ENCODE results near the gene SORT1. TPM values are rescaled to one million over a fixed set of nuclear protein-coding genes. Genes with fewer than 3 reads are reported as not detected.

SORT1 gene
- polyA plus RNA-seq, 1 of the 3 experiments (the other 2 are of a cell fraction), result 8.5 TPM

DNA sequence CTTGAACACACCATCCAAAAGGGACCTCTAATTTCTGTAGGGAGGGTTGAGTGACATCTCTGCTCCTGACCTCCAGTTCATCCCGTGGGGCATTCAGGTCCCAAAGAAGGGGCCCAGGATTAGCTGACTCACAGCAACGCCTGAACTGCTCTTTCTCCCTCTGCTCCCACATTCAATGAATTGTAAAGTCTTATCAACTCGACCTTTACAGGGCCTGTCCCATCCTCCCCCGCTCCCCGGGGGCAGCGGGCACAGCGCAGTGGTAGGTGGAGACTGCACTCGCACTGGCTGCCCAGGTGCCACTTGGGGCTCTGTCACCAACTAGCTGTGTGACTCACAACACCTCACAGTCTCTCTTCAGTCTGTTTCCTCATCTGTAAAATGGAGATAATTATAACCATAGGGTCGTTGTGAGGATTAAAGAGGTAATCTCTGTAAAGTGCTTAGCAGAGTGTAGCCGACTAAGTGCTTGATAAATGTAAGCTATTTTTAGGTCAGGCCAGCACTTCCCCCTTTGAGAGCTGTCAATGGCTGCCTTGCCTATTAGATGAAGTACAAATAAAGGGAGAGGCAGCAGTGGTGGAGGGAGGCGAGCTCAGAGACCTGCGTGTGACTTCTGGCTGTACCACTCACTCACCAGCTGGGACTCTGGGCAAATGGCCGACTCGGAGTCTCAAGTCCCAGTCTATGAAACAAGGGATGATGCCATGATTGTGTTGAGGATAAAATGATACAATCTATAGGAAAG is 90.3 kb downstream of the SORT1 start:
- Histone ChIP-seq H3K36me3 (replicated peaks in 1 of 2; ENCODE audit: control insufficient read depth in 1 of 2, insufficient read depth in 2 of 2, low read length in 1 of 2) (peaks cover 0 to 10% of the 10 kb centered on the region in 2 experiments), H3K9me2 (no peaks in the 10 kb centered on the region), H4K20me1 (ENCODE audit: insufficient read depth) (no peaks in the 10 kb centered on the region), H3K27me3 (ENCODE audit: insufficient read depth) (no peaks in the 10 kb centered on the region), H2AFZ (ENCODE audit: low read depth) (no peak overlapping the region), H3K4me3 (ENCODE audit: low read depth in 2 of 2, low read length in 1 of 2) (no peak overlapping the region), H3K9me3 (no peaks in the 10 kb centered on the region), H3F3A (replicated peaks; ENCODE audit: insufficient read depth) (no peaks in the 10 kb centered on the region), H3K79me2 (ENCODE audit: insufficient read depth) (no peaks in the 10 kb centered on the region), H3K4me2 (no peak overlapping the region), H3K4me1 (ENCODE audit: control insufficient read depth in 1 of 2, insufficient read depth in 2 of 2, low read depth in 1 of 2, low read length in 1 of 2) (peaks cover 0 to 3% of the 10 kb centered on the region in 2 experiments; a peak in 1 of 4 replicates), H3K9ac (no peak overlapping the region), H3K27ac (ENCODE audit: low read depth in 2 of 2, low read length in 1 of 2) (no peak overlapping the region)
- no peak for TF ChIP-seq NRF1 (IDR thresholded peaks at IDR 0.05; ENCODE audit: low read depth, low read length)
- no peak for TF ChIP-seq TEAD4 (IDR thresholded peaks at IDR 0.05; ENCODE audit: borderline replicate concordance, insufficient read depth)
- no peak for TF ChIP-seq POLR2AphosphoS5 (IDR thresholded peaks at IDR 0.05; ENCODE audit: low read depth, low read length)
- no peak for TF ChIP-seq FOXJ3 (CRISPR knock-in tag; IDR thresholded peaks at IDR 0.05)
- no peak for TF ChIP-seq EZH2phosphoT487 (IDR thresholded peaks at IDR 0.05; ENCODE audit: borderline replicate concordance, low read depth)
- TF ChIP-seq, protein P1, sequence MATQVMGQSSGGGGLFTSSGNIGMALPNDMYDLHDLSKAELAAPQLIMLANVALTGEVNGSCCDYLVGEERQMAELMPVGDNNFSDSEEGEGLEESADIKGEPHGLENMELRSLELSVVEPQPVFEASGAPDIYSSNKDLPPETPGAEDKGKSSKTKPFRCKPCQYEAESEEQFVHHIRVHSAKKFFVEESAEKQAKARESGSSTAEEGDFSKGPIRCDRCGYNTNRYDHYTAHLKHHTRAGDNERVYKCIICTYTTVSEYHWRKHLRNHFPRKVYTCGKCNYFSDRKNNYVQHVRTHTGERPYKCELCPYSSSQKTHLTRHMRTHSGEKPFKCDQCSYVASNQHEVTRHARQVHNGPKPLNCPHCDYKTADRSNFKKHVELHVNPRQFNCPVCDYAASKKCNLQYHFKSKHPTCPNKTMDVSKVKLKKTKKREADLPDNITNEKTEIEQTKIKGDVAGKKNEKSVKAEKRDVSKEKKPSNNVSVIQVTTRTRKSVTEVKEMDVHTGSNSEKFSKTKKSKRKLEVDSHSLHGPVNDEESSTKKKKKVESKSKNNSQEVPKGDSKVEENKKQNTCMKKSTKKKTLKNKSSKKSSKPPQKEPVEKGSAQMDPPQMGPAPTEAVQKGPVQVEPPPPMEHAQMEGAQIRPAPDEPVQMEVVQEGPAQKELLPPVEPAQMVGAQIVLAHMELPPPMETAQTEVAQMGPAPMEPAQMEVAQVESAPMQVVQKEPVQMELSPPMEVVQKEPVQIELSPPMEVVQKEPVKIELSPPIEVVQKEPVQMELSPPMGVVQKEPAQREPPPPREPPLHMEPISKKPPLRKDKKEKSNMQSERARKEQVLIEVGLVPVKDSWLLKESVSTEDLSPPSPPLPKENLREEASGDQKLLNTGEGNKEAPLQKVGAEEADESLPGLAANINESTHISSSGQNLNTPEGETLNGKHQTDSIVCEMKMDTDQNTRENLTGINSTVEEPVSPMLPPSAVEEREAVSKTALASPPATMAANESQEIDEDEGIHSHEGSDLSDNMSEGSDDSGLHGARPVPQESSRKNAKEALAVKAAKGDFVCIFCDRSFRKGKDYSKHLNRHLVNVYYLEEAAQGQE (IDR thresholded peaks at IDR 0.05; ENCODE audit: low read depth, low read length), result no peak
- TF ChIP-seq YY1 (IDR thresholded peaks at IDR 0.05; ENCODE audit: low read depth), result no peak
- TF ChIP-seq MEF2A (IDR thresholded peaks at IDR 0.05; ENCODE audit: borderline replicate concordance, low read depth), result no peak
- TF ChIP-seq RFX5 (IDR thresholded peaks at IDR 0.05; ENCODE audit: low read length), result no peak
- no peak for TF ChIP-seq SMC3 (IDR thresholded peaks at IDR 0.05; ENCODE audit: low read depth, low read length)
- TF ChIP-seq, protein P2, sequence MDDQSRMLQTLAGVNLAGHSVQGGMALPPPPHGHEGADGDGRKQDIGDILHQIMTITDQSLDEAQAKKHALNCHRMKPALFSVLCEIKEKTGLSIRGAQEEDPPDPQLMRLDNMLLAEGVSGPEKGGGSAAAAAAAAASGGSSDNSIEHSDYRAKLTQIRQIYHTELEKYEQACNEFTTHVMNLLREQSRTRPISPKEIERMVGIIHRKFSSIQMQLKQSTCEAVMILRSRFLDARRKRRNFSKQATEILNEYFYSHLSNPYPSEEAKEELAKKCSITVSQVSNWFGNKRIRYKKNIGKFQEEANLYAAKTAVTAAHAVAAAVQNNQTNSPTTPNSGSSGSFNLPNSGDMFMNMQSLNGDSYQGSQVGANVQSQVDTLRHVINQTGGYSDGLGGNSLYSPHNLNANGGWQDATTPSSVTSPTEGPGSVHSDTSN (IDR thresholded peaks at IDR 0.05), result no peak
- TF ChIP-seq SIN3A (IDR thresholded peaks at IDR 0.05; ENCODE audit: borderline replicate concordance, low read depth, low read length), result no peak
- POLR2A ChIA-PET, result no interaction called here
- 80% methylated on average over 14 of the region's 14 CpGs for WGBS (ENCODE audit: low lambda C conversion rate)
- CTCF ChIA-PET, result interaction anchor here (0.6 to 2.7 kb wide), 6 partner anchors 10 to 328 kb away, joined by 3 to 13 read pairs (median 3); partner anchors contain the start of gene SORT1
- DNase-seq, result no peak
